Stimulated activated CD4-positive, alpha-beta T cell treated with anti-CD3 and anti-CD28 coated beads, Interleukin-4, amount 100 ng/mL, for 1 hour (primary cell): ENCODE data around the gene SH2D2A.

Source experiments
- DNase-seq: peaks from one replicate; pipeline ENCODE4 v3.0.0-alpha.2; 2020

SH2D2A gene

DNA sequence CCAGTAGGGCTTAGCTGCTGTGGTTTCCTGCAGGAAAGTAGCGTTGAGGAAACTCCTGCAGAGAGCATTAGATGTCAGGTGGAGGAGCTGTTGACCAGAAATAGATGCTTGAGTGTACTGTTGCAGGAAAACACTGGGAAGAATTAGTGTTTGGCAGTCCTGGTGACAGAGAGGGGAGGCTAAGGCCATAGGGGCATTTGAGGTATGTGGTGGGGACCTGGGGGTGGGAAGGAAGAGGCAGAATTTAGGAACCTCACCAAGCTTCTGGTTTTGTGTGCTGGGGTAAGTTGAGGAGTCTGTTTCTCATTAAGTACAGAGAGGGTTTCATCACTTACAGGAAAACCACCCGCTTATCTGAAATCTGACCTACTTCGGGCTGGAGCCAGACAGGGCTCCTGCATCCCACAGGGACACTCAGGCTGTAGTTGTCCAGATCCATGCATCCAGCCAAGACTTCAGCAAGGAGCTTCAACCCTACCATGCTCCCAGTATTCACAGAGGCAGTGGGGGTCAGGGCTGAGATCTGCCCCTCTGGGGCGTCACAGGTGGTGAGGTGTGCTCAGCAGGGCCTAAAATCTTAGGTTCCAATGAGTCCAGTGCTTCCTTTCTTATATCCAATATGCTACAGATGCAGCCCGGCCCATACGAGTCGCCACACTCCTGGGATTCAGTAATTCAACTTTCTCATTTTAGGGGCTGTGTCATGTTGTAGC lies 15.1 kb downstream of the SH2D2A start:
- DNase-seq: no peak

GRCh38 chr1:156797212-156797871 lies 19.3 kb downstream of the SH2D2A start:
- peak; percentile 49 for DNase-seq

GRCh38 chr1:156796340-156797097 lies 20.1 kb downstream of the SH2D2A start:
- no peak for DNase-seq

GRCh38 chr1:156795787-156796186 lies 20.9 kb downstream of the SH2D2A start:
- DNase-seq: no peak

DNA sequence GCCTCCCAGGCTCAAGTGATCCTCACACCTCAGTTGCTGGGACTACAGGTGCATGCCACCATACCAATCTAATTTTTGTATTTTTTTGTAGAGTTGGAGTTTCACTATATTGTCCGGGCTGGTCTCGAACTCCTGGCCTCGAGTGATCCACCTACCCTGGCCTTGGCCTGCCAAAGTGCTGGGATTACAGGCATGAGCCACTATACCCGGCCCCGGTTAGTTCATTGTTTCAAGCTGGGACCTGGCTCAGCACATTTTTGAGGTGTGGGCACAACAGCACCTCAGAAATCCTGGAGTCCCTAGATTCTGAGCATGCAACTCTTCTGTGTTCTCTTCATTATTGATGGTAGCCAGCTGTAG lies 21.3 kb downstream of the SH2D2A start:
- no peak for DNase-seq

DNA sequence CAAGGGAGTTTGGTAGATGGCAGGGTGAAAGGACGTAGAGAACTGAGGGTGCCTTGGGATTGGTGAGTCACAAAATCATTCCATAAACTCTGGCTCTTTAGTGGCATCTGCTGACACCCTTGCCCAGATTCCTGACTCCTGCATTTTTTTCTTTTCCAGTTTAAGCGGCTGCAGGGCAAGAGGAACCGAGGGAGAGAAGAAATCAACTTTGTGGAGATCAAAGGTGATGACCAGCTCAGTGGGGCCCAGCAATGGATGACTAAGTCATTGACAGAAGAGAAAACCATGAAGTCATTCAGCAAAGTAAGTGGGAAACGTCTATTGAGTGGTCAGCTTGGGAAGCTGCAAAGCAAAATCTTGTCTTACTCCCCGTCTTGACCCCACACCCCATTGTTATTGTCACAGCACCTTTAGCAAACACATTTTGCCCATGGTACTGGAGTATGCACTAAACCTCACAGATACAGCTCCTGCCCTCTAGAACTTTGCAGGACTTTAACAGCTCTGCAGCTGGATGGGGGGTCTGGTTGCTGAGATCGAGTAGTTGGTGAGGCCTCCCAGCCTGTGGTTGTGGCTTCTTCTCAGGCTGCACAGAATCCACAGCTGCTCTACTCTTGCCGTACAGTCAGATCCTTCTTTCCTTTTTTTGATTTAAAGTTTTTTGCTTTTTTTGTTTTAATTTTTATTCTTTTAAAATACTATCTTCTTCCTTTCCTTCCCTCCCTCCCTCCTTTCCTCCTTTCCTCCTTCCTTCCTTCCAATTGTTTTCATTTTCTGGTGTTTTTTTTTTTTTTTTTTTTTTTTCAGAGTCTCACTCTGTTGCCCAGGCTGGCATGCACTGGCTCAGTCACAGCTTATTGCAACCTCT lies 21.9 kb downstream of the SH2D2A start:
- DNase-seq: no peak

GRCh38 chr1:156789621-156790318 lies 26.9 kb downstream of the SH2D2A start:
- DNase-seq: no peak

GRCh38 chr1:156788136-156788535 lies 28.5 kb downstream of the SH2D2A start:
- no peak for DNase-seq

DNA sequence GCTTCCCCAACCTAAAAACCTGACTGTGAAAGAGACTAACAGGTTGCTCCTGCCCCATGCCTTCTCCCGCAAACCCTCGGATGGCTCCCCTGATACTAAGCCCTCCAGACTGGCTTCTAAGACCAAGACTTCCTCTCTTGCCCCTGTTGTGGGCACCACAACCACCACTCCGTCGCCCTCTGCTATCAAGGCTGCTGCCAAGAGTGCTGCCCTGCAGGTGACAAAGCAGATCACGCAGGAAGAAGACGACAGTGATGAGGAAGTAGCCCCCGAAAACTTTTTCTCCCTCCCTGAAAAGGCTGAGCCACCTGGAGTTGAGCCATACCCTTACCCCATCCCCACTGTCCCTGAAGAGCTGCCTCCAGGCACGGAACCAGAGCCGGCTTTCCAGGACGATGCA lies 30.0 kb downstream of the SH2D2A start:
- DNase-seq: no peak

DNA sequence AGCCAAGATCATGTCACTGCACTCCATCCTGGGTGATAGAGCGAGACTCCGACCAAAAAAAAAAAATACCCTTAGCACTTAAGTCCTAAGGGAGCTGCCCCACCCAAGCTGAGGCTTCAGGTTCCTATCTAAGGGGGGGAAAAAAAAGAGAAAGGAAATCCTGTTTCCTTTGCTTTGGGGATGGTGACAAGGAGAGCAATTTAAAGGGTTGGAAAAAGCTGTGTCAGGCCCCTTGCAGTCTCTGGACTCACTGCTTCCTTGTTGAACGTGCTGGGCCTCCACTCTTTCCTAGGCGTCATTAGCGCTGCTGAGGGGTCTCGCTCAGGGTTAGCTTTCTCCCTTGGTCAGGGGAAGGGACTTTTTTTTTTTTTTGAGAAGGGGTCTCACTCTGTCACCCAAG lies 31.2 kb downstream of the SH2D2A start:
- DNase-seq: no peak

DNA sequence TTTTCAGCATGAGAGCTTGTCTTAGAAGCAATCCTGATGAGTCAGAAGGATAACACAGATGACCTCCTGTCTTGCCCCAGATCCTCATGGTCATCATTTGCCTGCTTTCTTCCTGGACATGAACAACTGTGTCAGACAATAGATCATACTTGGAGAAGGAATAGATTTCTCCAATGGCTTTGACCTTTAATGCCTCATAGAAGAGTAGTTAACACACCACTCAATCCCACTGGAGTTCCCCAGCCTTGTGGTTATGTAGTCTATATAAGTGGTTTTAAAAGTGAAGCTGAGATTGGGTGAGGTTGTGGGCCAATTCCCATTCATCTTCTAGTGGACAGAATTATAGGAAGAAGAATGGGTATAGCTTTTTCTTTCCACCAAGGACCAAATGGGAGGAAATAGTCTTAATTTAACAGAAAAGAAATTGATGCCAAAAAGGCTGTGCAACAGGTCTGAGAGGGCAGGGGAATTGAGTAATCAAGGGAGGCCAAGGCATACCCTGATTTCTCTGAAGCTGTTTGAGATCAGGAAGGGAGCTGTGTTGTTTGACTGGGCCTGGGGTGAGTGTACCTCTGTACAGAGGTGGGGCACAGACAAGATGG lies 35.0 kb downstream of the SH2D2A start:
- DNase-seq: no peak

DNA sequence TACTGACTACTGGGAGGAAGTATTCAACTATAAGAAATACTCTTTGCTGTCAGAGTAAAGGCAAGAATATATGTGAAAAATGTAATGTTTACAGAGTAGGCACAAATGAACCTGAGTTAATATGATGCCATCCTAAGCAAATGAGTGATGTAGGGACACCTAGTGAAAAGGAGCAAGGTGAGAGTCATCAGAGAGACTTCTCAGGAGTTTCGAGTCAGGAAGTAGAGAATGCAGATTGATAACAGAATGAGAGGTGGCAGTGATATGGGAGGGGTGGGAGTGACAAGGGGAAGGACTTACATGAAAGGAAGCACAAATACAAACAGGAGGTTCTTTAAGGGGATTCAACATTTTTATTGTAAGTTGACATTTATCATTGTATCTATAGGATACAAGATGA lies 39.1 kb downstream of the SH2D2A start:
- DNase-seq: no peak

- no peak for DNase-seq
Measured at GRCh38 chr1:156776942-156777341, 39.7 kb downstream of the SH2D2A start.

GRCh38 chr1:156775799-156776198 lies 40.8 kb downstream of the SH2D2A start:
- no peak for DNase-seq

DNA sequence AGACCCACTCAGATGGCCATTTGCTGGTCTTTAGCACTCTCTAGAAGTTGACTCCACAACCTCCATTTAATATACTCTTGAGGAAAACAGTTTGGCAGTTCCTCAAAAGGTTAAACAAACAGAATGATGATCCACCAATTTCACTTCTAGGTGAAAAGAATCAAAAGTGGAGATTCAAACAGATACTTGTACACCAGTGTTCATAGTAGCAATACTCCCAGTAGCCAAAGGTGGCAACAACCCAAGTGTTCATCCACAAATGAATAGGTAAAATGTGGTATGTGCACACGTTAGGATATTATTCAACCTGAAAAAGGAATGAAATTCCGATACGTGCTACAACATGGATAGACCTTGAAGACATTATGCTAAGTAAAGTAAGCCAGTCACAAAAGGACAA lies 43.0 kb downstream of the SH2D2A start:
- no peak for DNase-seq

DNA sequence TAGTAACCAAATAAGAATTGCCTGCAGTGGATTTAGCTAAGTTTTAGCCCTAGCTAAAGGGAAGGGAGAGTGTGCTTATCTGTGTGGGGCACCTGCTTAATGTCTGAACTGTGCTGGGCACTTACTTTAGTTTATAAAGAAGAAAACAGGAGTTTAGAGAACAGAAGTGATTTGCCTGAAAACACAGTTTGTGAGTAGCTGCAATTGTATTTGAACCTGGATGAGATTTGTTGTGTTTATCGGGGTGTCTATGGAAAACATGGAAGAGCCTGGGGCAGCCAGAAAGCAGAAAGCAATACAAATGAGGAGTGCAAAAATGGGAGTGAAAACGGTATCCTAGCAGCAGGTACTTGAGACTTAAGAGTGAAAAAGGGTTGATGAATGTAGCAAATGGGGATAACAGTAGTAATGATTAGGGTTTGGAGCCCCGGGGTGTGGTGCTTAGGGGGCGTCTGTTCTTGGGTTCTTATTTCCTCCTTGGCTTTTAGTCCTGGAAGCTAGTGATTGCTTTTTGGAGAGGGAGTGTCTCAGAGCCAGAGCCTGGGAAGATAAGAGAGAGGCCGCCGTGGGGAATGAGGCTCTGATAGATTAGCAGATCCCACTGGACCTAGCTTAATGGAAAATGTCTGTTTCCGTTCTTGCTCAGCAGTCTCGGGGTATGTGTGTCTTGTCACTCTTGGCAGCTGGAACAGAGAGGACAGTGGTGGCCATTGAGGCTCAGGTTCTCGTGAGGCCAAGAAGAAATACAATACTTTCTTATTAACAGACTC lies 43.7 kb downstream of the SH2D2A start:
- no peak for DNase-seq

- no peak for DNase-seq
Measured at GRCh38 chr1:156772222-156772621, 44.4 kb downstream of the SH2D2A start.

- DNase-seq: no peak
Measured at GRCh38 chr1:156768610-156769295, 47.9 kb downstream of the SH2D2A start.

DNA sequence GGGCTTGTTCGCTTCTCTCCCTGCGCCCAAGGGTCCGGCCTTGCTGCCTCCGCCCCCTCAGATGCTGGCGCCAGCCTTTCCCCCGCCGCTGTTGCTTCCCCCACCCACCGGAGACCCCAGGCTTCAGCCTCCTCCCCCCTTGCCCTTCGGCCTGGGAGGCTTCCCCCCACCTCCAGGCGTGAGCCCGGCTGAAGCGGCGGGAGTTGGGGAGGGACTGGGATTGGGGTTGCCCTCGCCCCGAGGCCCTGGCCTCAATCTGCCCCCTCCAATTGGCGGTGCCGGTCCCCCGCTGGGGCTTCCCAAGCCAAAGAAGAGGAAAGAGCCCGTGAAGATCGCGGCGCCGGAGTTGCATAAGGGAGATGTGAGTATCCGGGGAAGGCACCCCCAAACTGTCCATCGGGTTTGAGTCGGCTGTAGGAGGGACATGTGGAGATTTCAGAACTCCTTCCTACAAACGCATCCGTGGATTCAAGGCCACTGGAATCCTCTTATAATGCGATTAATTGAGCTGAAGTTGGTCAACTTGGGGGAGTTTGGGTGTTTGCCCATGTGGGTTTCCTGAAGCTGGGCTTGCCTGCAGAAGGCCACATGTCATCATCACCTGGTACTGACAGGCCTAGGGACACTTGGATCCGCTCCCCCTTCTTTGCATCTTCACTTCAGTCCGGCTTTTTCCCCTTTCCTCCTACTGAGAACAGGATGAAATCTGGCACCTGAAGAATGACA lies 48.6 kb downstream of the SH2D2A start:
- DNase-seq: peak; percentile 30
